GM19395 (cell line): ENCODE results near the gene NLRP7.
"Not testable (repeated sequence)": the region's sequence is repeated elsewhere in the genome, so short reads cannot be mapped to it uniquely, and the experiment has no call there.

Experiments used
- ATAC-seq: cut with Tn5 transposase; IDR thresholded peaks from one replicate; pipeline ENCODE4 v1.9.1; 2021; ENCODE audit warnings: mild to moderate bottlenecking, moderate library complexity; ENCODE audit not compliant: unreplicated experiment

Gene NLRP7

DNA sequence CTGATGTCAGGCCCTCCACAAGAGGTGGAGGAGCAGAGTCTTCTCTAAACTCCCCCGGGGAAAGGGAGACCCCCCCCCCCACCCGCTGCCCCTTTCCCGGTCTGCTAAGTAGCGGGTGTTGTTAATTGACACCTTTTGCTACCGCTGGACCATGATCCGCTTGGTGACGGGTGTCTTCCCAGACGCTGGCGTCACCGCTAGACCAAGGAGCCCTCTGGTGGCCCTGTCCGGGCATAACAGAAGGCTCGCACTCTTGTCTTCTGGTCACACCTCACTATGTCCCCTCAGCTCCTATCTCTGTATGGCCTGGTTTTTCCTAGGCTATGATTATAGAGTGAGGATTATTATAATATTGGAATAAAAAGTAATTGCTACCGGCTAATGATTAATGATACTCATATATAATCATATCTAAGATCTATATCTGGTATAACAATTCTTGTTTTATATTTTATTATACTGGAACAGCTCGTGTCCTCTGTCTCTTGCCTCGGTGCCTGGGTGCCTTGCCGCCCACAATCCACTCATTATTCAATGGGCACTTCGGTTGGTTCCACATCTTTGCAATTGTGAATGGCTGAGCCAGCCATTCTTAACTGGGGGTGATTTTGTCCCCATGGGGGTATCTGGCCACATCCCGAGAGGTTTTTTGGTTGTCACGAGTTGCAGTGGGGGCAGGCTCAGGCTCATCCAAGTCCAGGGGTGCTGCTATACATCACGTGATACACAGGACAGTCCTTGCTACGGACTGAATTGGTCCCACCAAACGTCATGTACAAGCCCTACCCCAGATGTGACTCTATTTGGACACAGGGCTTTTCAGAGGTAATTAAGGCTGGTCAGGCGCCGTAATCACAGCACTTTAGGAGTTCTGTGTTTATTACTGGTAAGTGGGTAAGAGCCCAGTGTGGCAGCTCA is 27.4 kb downstream of the NLRP7 start:
- not testable (repeated sequence) for ATAC-seq

DNA sequence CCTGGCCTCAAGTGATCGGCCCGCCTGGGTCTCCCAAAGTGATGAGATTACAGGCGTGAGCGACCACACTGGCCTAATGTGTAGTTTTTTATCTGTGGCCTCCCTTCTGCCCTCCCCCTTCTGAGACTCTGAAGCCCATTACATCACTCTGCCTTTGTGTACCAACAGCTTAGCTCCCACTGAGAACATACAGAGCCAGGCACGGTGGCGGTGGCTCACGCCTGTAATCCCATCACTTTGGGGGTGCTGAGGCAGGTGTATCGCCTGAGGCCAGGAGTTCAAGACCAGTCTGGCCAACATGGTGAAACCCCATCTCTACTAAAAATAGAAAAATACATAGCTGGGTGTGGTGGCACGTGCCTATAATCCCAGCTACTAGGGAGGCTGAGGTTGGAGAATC is 28.8 kb downstream of the NLRP7 start:
- ATAC-seq: no peak

DNA sequence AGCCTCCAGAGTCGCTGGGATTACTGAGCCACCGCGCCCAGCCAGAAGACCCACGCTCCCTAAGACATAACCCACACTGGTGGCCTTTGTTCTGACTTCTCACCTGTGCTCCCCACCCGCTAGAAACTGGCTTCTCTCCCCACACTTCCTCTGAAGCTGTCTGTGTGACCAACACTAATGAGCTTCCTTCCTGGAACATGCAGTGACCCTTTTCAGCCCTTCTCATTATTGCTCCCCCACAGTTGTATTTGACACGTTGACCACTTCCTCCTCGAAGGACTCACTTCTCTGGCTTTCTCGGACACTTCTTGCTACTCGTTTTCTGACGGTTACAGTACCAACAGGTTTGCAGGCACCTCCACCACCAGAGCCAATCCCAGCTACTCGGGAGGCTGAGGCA is 30.5 kb downstream of the NLRP7 start:
- no peak for ATAC-seq

DNA sequence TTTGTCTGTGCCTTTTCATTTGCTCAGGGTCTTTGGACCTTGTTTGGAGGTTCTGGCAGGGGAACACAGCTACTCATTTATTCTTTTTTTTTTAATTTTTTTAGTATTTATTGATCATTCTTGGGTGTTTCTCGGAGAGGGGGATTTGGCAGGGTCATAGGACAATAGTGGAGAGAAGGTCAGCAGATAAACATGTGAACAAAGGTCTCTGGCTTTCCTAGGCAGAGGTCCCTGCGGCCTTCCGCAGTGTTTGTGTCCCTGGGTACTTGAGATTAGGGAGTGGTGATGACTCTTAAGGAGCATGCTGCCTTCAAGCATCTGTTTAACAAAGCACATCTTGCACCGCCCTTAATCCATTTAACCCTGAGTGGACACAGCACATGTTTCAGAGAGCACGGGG is 39.4 kb downstream of the NLRP7 start:
- not testable (repeated sequence) for ATAC-seq

DNA sequence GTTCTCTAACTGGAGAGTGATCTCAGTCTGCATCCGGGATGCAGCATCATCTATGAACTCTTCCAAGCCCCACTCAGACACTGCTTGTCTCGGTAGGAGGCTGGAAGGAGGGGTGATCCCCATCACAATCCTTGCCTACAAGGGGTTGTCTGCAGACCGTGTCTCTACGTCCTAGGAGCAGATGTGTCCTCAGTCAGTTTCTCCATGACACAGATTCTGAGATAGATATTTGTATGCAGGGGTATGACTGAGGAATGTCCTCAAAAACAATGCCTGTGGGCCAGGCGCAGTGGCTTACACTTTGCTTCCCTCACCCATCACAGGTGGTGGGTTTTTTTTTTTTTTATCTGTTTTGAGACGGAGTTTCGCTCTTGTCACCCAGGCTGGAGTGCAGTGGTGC is 40.5 kb downstream of the NLRP7 start:
- ATAC-seq: no peak

DNA sequence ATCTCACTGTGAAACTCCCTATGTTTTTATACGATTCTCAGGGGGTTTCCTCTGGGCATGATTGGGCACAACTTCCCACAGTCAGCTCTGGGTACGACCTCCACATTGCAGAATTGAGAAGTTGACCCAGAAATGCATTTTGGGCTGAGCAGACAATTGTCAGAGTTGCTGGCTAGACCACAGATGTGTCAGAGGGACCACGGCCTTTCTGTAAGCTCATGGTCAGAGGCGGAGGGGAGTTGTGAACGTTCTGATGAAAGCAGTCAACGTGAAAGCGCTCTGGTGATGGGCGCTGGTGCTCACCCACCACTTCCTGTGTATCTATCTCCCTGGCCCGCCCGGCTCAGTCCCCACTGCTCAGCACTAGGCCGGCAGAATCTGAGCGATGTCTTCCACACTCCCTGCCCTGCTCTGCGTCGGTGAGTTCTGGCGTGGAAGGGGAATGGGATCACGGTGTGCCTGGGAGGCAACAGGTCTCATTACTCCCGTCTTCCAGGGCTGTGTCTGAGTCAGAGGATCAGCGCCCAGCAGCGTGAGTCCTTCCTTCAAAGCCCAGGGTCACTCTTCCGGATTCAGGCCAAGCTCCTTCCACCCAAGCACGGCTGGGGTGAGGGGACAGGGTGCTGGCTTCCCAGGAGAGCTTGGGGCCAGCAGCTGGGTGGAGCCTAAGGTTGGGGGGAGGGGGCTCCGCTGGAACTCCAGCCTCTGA is 41.4 kb downstream of the NLRP7 start, which contains the start of gene NCR1:
Gene NCR1 (plus strand): TSS at position 346 of the 709 bp plus-strand sequence. CDS start 40 bp downstream, at position 386.
- ATAC-seq: no peak

DNA sequence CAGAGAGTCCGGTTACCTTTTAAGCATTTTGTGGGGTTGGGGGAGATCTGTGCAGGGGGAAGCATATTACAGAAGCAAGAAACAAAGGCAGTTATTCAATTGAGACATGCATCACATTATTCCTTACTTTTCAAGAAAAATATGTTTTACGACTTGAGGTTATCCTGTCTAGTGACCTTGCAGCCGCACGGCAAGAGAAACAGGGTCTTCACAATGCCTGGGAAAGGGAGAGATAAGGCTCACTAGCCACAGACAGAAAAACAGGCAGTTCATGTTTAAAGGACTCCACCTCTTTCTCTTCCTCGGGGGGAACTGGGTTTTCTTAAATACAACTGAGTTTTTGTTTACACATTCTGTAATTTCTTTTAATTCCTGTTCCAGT is 41.9 kb downstream of the NLRP7 start:
- no peak for ATAC-seq

DNA sequence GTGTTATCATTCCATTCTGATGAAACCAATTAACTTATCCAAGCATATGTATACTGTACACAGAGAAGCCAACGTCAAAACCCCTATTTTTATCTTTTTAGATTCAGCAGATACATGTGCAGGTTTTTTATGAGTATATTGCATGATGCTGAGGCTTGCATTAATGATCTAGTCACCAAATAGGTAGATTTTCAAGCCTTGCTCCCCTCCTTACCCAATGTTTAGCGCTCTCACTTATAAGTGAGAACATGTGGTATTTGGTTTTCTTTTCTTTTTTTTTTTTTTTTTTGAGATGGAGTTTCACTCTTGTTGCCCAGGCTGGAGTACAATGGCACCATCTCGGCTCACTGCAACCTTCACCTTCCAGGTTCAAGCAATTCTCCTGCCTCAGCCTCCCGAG is 43.1 kb downstream of the NLRP7 start:
- ATAC-seq: not testable (repeated sequence)

DNA sequence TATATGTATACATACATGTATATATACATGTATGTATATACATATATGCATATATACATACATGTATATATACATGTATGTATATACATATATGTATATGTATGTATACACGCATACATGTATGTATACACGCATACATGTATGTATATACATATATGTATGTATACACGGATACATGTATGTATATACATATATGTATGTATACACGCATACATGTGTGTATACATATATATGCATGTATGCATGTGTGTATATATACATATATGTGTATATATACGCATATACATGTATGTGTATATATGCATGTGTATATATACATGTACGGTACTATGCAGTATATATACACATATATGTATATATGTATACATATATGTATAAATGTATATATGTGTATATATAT is 44.0 kb downstream of the NLRP7 start:
- no peak for ATAC-seq

DNA sequence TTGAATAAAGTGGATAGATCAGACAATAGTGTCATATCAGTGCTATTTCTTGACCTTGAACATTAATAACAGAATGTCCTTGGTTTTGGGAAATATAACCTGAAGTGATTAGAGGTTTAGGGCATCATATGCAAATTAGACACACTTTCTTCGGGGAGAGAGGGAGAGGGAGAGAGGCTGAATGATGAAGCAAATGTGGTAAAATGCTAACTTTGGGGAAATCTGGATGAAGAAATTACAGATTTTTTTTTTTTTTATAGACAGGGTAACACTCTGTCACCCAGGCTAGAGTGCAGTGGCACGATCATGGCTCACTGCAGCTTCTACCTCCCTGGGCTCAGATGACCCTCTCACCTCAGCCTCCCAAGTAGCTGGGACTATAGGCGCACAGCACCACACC is 45.3 kb downstream of the NLRP7 start:
- no peak for ATAC-seq

DNA sequence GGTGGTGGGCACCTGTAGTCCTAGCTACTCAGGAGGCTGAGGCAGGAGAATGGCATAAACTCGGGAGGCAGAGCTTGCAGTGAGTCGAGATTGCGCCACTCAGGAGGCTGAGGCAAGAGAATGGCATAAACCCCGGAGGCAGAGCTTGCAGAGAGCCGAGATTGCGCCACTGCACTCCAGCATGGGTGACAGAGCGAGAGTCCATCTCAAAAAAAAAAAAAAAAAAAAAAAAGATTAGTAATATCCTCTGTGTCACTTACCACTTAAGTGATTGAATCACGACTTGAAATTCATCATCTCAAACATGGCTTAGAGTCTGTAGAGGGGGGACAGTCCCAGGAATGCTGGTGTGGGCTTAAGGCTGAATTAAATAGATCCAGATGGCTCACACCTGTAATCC is 46.2 kb downstream of the NLRP7 start:
- ATAC-seq: not testable (repeated sequence)

DNA sequence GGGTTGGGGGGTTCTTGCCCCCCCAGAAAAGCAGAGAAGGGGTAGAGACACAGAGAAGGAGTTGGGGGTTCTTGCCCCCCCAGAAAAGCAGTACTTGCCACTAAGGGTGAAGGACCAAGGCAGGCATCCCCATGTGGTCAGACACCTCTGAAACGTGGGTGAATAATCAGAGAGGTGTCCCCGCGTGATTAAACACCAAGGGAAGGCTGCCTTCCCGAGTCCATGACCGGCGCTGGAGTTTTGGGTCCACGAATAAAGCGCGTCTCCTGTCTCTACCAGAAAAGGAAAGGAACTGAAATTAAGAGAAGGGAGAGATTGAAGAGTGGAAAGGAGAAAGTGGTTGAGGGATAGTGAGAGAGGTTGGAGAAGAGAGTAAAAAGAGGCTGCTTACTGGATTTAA is 47.7 kb downstream of the NLRP7 start:
- not testable (repeated sequence) for ATAC-seq

DNA sequence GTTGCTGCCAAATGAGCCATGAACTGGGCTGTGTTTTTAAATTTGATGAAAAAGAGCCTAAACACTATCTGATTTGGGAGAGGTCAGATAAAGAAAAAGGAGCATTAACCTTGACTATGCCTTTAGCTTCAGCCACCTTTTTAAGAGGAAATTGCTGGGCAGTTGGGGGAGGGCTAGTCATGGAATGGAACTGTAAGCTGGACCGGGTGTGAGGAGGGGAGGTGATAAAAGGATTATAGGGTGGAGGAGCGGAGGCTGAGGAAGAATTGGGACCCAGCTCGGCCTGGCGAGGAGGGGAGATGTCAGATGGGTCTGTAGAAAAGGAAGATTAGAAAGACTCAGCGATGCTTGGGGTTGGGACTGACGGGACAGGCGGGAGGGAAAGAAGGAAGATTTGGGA is 48.6 kb downstream of the NLRP7 start:
- not testable (repeated sequence) for ATAC-seq

DNA sequence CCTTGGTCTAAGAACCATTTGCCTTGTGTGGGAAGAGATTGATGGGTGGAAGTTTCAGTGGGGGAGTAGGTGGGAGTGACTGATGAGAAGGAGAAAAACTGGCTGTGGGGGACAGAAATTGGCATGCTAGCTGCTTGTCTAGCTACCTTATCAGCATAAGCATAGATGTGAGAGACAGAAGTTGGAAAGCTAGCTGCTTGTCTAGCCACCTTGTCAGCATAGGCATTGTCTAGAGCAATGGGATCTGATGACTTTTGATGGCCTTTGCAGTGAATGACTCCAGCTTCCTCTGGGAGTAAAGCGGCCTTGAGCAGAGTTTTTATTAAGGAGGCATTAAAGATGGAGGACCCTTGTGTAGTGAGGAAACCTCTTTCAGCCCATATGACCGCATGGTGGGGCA is 51.3 kb downstream of the NLRP7 start:
- ATAC-seq: no peak

DNA sequence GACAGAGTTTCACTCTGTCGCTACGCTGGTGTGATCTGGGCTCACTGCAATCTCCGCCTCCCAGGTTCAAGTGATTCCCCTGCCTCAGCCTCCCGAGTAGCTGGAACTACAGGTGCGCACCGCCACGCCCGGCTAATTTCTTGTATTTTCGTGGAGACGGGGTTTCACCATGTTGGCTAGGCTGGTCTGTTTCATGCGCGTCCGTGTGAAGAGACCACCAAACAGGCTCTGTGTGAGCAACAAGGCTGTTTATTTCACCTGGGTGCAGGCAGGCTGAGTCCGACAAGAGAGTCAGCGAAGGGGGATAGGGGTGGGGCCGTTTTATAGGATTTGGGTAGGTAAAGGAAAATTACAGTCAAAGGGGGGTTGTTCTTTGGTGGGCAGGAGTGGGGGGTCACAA is 53.2 kb downstream of the NLRP7 start:
- not testable (repeated sequence) for ATAC-seq

DNA sequence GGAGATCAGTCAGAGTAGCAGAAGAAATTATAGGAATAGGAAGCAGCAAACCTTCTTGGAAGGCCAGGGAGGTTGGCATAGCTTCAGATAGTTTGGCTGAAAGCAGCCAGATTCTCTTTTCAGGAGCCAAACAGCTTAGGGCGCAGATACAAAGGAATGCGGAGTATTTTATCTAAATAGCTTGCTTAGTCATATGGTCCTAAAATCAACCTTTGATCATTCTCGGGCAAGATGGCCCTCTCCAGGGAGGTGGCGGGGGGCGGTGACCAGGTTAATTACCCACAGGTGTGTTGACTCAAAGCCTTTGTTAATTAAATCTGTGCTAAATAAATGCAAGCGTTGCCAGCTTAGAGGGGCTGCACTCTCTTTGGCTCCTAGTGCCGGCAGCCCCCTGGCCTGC is 53.9 kb downstream of the NLRP7 start:
- no peak for ATAC-seq

DNA sequence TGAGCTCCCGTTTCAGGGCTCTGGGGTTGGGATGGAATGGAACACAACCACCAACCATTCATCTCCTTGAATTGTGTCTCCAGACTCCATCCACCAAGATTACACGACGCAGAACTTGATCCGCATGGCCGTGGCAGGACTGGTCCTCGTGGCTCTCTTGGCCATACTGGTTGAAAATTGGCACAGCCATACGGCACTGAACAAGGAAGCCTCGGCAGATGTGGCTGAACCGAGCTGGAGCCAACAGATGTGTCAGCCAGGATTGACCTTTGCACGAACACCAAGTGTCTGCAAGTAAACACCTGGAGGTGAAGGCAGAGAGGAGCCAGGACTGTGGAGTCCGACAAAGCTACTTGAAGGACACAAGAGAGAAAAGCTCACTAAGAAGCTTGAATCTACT is 57.8 kb downstream of the NLRP7 start:
- no peak for ATAC-seq

DNA sequence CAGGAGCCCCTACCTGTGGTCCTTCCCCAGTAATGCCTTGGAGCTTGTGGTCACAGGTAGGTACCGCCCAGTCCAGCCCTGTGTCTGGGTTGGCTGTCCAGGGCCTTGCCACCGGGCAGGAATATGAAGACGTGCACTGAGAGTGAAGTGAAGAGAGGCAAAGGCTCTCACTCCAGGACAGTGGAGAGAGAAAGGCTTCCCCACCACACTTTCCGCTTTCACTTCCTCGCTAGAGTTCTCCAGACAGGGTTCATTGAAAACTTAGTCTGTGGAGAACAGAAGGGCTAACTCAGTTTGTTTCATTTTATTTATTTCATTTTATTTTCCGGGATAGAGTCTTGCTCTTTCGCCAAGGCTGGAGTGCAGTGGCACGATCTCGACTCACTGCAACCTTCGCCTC is 59.1 kb downstream of the NLRP7 start:
- ATAC-seq: no peak

DNA sequence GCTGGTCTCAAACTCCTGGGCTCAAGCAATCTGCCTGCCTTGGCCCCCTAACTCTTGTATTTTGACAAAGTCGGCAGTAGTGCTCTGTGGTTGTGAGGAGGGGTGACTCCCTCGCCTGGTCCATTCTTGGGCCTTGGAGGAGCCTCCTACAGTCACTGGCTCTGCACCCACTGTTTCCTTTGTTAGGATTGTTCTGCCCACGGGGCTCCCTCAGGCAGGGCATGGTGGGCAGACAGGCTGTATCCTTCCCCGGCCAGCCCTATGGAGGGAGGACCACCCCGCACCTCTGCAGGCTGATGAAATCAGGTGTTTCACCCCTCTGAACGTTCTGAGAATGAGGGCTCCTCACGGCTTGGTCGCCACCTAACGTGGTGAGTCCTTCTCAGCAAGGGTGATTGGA is 64.1 kb downstream of the NLRP7 start:
- ATAC-seq: no peak

DNA sequence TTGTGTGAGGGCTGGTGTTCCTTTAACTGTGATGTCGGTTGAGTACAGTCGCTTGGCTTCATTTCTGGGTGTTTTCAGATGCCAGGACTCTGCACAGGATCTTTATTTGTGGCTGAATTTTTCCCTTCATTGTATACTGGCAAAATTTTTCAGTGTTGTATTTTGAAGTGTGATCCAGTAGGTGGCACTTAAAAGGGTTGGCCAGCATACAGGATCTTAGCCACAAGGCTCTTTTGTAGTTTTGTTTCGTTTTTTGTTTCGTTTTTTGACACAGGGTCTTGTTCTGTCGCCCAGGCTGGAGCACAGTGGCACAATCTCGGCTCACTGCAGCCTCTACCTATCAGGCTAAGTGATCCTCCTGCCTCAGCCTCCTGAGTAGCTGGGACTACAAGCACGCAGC is 64.6 kb downstream of the NLRP7 start:
- no peak for ATAC-seq

DNA sequence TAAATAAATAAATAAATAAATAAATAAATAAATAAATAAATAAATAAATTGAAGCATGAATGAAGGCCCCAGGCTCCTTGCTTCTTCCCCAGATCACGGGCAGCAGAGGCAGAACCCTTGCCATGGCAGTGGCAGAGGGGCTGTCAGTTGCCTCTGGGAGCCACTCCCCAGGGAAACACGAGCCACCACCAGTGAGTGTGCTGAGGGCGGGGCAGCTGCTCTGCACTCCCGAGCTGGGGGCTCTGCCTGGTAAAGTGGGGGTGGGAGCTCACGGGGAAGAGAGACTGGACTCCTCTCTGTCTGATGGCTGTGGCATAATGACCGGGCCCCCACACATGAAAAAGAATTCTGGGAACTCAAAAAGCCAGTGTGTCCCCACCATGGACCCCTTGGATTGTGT is 65.4 kb downstream of the NLRP7 start:
- no peak for ATAC-seq

DNA sequence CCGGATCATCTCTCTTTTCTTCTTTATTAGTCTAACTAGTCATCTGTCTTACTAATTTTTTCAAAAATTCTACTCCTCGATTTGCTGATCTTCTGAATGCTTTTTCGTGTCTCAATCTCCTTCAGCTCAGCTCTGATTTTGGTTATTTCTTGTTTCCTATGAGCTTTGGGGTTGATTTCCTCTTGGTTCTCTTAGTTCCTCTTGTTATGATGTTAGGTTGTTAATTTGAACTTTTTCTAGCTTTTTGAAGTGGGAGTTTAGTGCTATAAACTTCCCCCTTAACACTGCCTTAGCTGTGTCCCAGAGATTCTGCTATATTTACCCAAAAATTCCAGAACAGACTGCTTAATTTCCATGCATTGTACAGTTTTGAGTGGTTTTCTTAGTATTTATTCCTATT is 69.9 kb downstream of the NLRP7 start:
- no peak for ATAC-seq
